Effector memory CD4-positive, alpha-beta T cell (primary cell): ENCODE results near the gene LHPP.

Experiments
- DNase-seq, 3 donors: peaks; one replicate each; pipeline ENCODE4 v3.0.0-alpha.2; 2020
- H3K27ac ChIP-seq: 2 replicates; pipeline ENCODE4 v1.7.0; 2013; ENCODE audit warnings: mild to moderate bottlenecking, low read length, moderate library complexity; ENCODE audit not compliant: insufficient read depth, poor library complexity, severe bottlenecking
- H3K27me3 ChIP-seq: replicated peaks from 2 replicates; pipeline ENCODE4 v1.7.0; 2013; ENCODE audit warnings: mild to moderate bottlenecking, low read length; ENCODE audit not compliant: insufficient read depth, control insufficient read depth, poor library complexity, severe bottlenecking
- H3K36me3 ChIP-seq: 2 replicates; pipeline ENCODE4 v1.7.0; 2013; ENCODE audit warnings: mild to moderate bottlenecking, low read length, moderate library complexity; ENCODE audit not compliant: control insufficient read depth, insufficient read depth
- H3K4me1 ChIP-seq: 2 replicates; pipeline ENCODE4 v1.7.0; 2013; ENCODE audit warnings: low read length, mild to moderate bottlenecking; ENCODE audit not compliant: control insufficient read depth, insufficient read depth, poor library complexity, severe bottlenecking
- H3K4me3 ChIP-seq: 2 replicates; pipeline ENCODE4 v1.7.0; 2013; ENCODE audit warnings: low read length, low read depth, mild to moderate bottlenecking; ENCODE audit not compliant: insufficient read depth, poor library complexity, severe bottlenecking
- H3K9me3 ChIP-seq: 2 replicates; pipeline ENCODE4 v1.7.0; 2013; ENCODE audit warnings: mild to moderate bottlenecking, low read length, moderate library complexity; ENCODE audit not compliant: control insufficient read depth

Gene LHPP

GRCh38 chr10:124644236-124644635 lies 182.6 kb downstream of the LHPP start:
- H3K36me3 ChIP-seq: peaks cover 6% of the 10 kb centered on the region
- no peak for DNase-seq
- H3K27ac ChIP-seq: no peak overlapping the region
- no peak overlapping the region for H3K4me3 ChIP-seq
- H3K9me3 ChIP-seq: no peaks in the 10 kb centered on the region
- no peaks in the 10 kb centered on the region for H3K27me3 ChIP-seq
- H3K4me1 ChIP-seq: peaks cover 83% of the 10 kb centered on the region

DNA sequence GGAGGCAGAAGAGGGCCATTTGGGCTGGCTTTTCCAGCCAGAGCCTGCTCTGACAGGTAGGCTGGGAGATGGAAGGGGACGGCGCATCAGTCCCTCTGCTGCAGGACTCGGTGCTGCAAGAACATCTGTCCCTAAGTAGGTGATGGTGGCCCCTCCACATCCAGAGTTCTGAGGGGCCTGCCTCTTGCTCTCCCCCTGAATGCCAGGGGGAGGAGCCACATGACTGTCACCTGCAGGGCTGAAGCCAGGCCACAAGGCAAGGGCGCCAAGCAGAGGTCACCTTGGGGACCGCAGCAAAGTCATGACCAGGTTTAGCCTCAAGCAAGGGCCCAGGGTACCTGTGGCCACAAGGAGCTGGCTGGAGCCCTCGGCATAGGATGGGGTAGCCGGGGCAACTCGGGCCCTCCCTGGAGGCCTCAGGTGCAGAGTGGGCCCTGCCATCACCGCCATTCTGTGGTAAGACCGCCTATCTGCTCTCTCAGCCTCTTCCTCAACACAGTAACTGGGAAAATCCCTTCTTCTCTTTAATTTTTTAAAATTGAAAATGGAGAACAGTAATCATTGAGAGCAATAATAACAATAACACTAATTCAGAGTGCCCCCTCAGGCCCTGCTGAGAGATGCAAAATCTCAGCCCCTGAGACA lies 183.3 kb downstream of the LHPP start:
- no peaks in the 10 kb centered on the region for H3K9me3 ChIP-seq
- peaks cover 83% of the 10 kb centered on the region for H3K4me1 ChIP-seq
- H3K4me3 ChIP-seq: no peak overlapping the region
- no peak for DNase-seq
- peaks cover 6% of the 10 kb centered on the region for H3K36me3 ChIP-seq
- H3K27ac ChIP-seq: peak overlapping the region; percentile 42
- no peaks in the 10 kb centered on the region for H3K27me3 ChIP-seq

DNA sequence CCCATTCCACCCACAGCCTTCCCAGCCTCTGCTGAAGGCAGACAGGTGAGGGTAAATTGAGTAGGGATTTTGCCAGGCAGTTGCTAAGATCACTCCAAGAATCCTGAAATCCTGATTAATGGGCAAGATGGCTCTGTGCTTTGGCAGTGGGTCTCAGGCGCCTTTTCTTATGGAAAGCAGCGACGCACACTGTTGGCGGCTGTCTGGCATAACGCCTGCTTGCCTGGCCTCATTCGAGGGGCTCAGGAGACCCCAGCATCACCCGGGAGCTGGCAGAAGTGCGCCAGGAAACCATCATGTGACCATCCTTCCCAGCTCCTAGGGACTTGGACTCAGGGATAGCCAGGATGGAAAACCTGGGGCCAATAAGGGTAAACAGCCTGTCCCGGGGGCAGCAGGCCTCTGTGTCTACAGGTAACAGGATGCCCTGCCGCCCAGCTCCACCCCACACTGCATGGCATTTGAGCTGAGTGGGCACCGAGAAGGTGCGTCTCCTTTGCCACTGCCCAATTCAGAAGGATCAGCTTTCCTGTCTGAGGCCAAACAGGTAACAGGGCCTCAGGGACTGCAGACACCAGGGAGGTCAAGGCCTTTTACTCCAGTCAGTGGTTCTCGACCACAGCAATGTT lies 184.0 kb downstream of the LHPP start:
- Histone ChIP-seq H3K27me3 (no peaks in the 10 kb centered on the region), H3K9me3 (no peaks in the 10 kb centered on the region), H3K4me3 (no peak overlapping the region), H3K4me1 (peaks cover 83% of the 10 kb centered on the region), H3K36me3 (peaks cover 6% of the 10 kb centered on the region), H3K27ac (peak overlapping the region; percentile 72)
- no peak for DNase-seq

- Histone ChIP-seq H3K4me3 (peak overlapping the region; percentile 34), H3K27me3 (no peaks in the 10 kb centered on the region), H3K27ac (peak overlapping the region; percentile 72), H3K36me3 (peaks cover 6% of the 10 kb centered on the region), H3K4me1 (peaks cover 80% of the 10 kb centered on the region), H3K9me3 (no peaks in the 10 kb centered on the region)
- no peak for DNase-seq
These were observed 185.1 kb downstream of the LHPP start for GRCh38 chr10:124646483-124647352.

- Histone ChIP-seq H3K4me1 (peaks cover 83% of the 10 kb centered on the region), H3K27ac (peak overlapping the region; percentile 72), H3K9me3 (no peaks in the 10 kb centered on the region), H3K4me3 (peak overlapping the region; percentile 34), H3K27me3 (no peaks in the 10 kb centered on the region), H3K36me3 (no peaks in the 10 kb centered on the region)
- DNase-seq: peak; percentile 60 to 64 (median 61)
These were observed 186.0 kb downstream of the LHPP start for GRCh38 chr10:124647421-124648130.

GRCh38 chr10:124648131-124648475 lies 186.5 kb downstream of the LHPP start:
- H3K4me1 ChIP-seq: peaks cover 88% of the 10 kb centered on the region
- H3K4me3 ChIP-seq: peak overlapping the region; percentile 34
- H3K9me3 ChIP-seq: no peaks in the 10 kb centered on the region
- no peaks in the 10 kb centered on the region for H3K36me3 ChIP-seq
- no peaks in the 10 kb centered on the region for H3K27me3 ChIP-seq
- no peak for DNase-seq
- peak overlapping the region; percentile 72 for H3K27ac ChIP-seq

DNA sequence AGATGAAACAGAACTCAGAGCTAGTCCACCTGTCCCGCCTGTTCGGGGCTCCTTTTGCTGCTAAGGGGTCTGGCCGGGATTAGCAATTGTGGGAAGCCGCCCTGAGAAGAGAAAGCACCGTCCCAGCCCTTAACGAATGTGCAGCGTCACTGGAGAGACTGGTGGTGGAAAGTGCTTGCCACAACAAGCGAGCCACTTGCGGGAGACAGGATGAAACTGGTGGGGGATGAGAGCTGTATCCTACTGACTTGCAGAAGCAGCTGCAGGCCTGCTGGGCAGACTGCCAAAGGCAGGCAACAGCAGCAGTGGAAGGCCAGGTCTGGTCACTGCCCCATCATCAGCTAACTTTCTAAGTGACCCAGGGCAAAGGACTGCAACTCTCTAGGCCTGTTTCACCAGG lies 187.1 kb downstream of the LHPP start:
- Histone ChIP-seq H3K4me3 (peak overlapping the region; percentile 34), H3K27ac (peak overlapping the region; percentile 72), H3K27me3 (no peaks in the 10 kb centered on the region), H3K9me3 (no peaks in the 10 kb centered on the region), H3K36me3 (no peaks in the 10 kb centered on the region), H3K4me1 (peaks cover 92% of the 10 kb centered on the region)
- DNase-seq: peak; percentile 44 to 63 (median 45)

DNA sequence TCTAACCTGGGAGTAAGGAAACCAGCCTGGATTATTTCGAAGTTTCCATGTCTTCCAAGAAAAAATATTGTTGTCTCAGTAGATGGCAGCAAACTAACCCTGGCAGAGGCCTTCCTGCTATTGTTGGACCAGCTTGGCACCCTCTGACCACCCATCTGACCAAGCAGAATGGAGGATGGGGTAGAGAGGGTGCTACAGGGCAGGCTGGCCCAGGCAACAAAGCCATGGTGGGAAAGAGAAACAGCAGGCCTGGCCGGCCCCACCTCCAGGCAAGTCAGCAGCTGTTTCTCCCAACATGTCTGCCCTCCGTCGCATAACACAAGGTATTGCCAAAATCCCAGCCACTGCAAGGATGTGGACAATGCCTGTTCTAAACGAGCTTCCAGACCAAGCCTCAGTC lies 187.6 kb downstream of the LHPP start:
- no peaks in the 10 kb centered on the region for H3K27me3 ChIP-seq
- DNase-seq: no peak
- H3K36me3 ChIP-seq: no peaks in the 10 kb centered on the region
- H3K9me3 ChIP-seq: no peaks in the 10 kb centered on the region
- peak overlapping the region; percentile 72 for H3K27ac ChIP-seq
- peaks cover 94% of the 10 kb centered on the region for H3K4me1 ChIP-seq
- no peak overlapping the region for H3K4me3 ChIP-seq

- Histone ChIP-seq H3K9me3 (no peaks in the 10 kb centered on the region), H3K27ac (peak overlapping the region; percentile 72), H3K36me3 (no peaks in the 10 kb centered on the region), H3K4me3 (no peak overlapping the region), H3K4me1 (peaks cover 94% of the 10 kb centered on the region), H3K27me3 (no peaks in the 10 kb centered on the region)
- no peak for DNase-seq
These were observed 188.6 kb downstream of the LHPP start for GRCh38 chr10:124650263-124650662.
